Measurements from ENCODE around the gene ZNF513.

Gene ZNF513

GRCh38 chr2:27378096-27378808, 2.3 kb downstream of the ZNF513 start:
- CTCF ChIA-PET, result interaction anchor here (1.4 to 2.1 kb wide), 2 partner anchors 9 to 51 kb away, joined by 4 to 6 read pairs; partner anchors contain the start of genes EIF2B4 and NRBP1
- no peak for DNase-seq (ENCODE audit: extremely low spot score)
- TF ChIP-seq CTCF (IDR thresholded peaks at IDR 0.05; ENCODE audit: control extremely low read depth, extremely low read depth, low read depth, missing control alignments), result peak; percentile 19
- POLR2A ChIA-PET, result no interaction called here

- POLR2A ChIA-PET, result no interaction called here
- DNase-seq (ENCODE audit: extremely low spot score), result no peak
- no peak for TF ChIP-seq CTCF (IDR thresholded peaks at IDR 0.05; ENCODE audit: control extremely low read depth, extremely low read depth, low read depth, missing control alignments)
- CTCF ChIA-PET, result interaction anchor here (1.4 to 2.1 kb wide), 2 partner anchors 8 to 51 kb away, joined by 4 to 6 read pairs; partner anchors contain the start of genes EIF2B4 and NRBP1
Observed at GRCh38 chr2:27377618-27378095, 2.9 kb downstream of the ZNF513 start.

GRCh38 chr2:27376866-27377617, 3.5 kb downstream of the ZNF513 start:
- ChIA-PET CTCF (no interaction called here), POLR2A (no interaction called here)
- TF ChIP-seq CTCF (IDR thresholded peaks at IDR 0.05; ENCODE audit: control extremely low read depth, extremely low read depth, low read depth, missing control alignments), result no peak
- DNase-seq (ENCODE audit: extremely low spot score), result no peak

- CTCF ChIA-PET, result no interaction called here
- POLR2A ChIA-PET, result no interaction called here
- no peak for TF ChIP-seq CTCF (IDR thresholded peaks at IDR 0.05; ENCODE audit: control extremely low read depth, extremely low read depth, low read depth, missing control alignments)
- no peak for DNase-seq (ENCODE audit: extremely low spot score)
Observed at GRCh38 chr2:27376151-27376865, 4.2 kb downstream of the ZNF513 start.

GRCh38 chr2:27375513-27376099, 4.9 kb downstream of the ZNF513 start:
- no peak for TF ChIP-seq CTCF (IDR thresholded peaks at IDR 0.05; ENCODE audit: control extremely low read depth, extremely low read depth, low read depth, missing control alignments)
- ChIA-PET POLR2A (interaction anchor here (0.6 kb wide), 1 partner anchor 156 kb away, joined by 3 read pairs; no protein-coding TSS in a partner anchor), CTCF (interaction anchor here (0.9 kb wide), 1 partner anchor 11 kb away, joined by 3 read pairs; no protein-coding TSS in a partner anchor)
- no peak for DNase-seq (ENCODE audit: extremely low spot score)

- DNase-seq (ENCODE audit: extremely low spot score), result no peak
- ChIA-PET CTCF (no interaction called here), POLR2A (no interaction called here)
- TF ChIP-seq CTCF (IDR thresholded peaks at IDR 0.05; ENCODE audit: control extremely low read depth, extremely low read depth, low read depth, missing control alignments), result no peak
Observed at GRCh38 chr2:27373567-27373966, 7.0 kb downstream of the ZNF513 start.

Data from GM10248 (cell line).